Measurements from ENCODE around the gene GRN.

DNA sequence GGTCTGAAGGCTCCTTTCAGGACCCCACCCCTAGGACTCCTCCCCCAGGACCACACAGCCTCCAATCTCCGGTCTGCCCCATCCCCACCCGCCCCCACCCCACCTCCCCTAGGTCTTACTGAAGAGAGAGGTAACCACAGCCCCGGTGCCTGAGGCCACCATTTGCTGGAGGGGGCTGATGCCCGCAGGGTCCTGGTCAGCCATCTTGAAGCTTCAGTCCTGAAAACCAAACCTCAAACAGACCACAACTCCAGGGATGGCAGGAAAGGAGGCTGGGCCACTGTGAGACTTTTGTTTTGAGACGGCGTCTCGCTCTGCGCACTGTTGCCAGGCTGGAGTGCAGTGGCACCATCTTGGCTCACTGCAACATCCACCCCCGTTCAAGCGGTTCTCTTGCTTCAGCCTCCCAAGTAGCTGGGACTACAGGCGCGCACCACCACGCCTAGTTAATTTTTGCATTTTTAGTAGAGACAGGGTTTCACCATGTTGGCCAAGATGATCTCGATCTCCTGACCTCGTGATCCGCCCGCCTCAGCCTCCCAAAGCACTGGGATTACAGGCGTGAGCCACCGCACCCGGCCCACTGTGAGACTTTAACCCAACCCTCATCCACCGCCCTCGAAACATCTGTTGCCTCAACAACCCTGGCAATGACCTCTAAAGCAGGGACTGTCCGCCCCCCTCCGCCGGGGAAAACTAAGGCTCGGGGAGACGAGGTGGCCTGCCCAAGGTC, 21.6 kb upstream of the GRN start:
- TF ChIP-seq, protein P1, sequence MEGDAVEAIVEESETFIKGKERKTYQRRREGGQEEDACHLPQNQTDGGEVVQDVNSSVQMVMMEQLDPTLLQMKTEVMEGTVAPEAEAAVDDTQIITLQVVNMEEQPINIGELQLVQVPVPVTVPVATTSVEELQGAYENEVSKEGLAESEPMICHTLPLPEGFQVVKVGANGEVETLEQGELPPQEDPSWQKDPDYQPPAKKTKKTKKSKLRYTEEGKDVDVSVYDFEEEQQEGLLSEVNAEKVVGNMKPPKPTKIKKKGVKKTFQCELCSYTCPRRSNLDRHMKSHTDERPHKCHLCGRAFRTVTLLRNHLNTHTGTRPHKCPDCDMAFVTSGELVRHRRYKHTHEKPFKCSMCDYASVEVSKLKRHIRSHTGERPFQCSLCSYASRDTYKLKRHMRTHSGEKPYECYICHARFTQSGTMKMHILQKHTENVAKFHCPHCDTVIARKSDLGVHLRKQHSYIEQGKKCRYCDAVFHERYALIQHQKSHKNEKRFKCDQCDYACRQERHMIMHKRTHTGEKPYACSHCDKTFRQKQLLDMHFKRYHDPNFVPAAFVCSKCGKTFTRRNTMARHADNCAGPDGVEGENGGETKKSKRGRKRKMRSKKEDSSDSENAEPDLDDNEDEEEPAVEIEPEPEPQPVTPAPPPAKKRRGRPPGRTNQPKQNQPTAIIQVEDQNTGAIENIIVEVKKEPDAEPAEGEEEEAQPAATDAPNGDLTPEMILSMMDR (IDR thresholded peaks at IDR 0.05): no peak
- no peak for TF ChIP-seq POLR2A (IDR thresholded peaks at IDR 0.05)
- TF ChIP-seq POLR2AphosphoS5 (IDR thresholded peaks at IDR 0.05): no peak
- no peak for TF ChIP-seq EP300 (IDR thresholded peaks at IDR 0.05)

Measured in suprapubic skin (tissue), 4 donors.